Activated CD4-positive, CD25-positive, alpha-beta regulatory T cell treated with anti-CD3 and anti-CD28 coated beads, Interleukin-2, amount 50 U/mL, for 16 hours (primary cell): ENCODE measurements around the gene ADAM12.
"Not testable (repeated sequence)": the region's sequence is repeated elsewhere in the genome, so short reads cannot be mapped to it uniquely, and the experiment has no call there.

Experiments used
- DNase-seq: peaks from one replicate; pipeline ENCODE4 v3.0.0-alpha.2; 2020; ENCODE audit warnings: low read depth, low spot score

ADAM12 gene

DNA sequence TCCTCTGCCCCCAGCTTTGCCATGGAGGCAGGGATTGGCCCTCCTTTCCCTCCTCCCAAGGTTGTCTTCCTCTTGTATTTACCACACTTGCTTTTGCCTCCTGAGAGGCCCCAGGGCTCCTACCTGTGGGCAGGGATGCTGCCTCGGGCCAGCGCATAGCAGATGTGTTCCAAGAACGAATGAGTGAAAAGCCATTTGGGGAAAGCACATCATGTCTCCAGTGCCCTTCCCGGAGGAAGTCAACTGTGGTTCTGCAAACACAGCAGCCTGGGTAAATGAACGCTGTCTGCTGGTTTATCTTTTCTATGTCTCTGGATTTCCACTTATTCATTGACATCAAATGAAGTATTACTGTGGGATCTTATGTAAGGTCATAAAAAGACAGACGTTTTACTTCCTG, 330.2 kb downstream of the ADAM12 start:
- no peak for DNase-seq

GRCh38 chr10:126057494-126057893, 330.8 kb downstream of the ADAM12 start:
- DNase-seq = no peak

- no peak for DNase-seq
These were observed 334.1 kb downstream of the ADAM12 start for GRCh38 chr10:126054191-126054590.

DNA sequence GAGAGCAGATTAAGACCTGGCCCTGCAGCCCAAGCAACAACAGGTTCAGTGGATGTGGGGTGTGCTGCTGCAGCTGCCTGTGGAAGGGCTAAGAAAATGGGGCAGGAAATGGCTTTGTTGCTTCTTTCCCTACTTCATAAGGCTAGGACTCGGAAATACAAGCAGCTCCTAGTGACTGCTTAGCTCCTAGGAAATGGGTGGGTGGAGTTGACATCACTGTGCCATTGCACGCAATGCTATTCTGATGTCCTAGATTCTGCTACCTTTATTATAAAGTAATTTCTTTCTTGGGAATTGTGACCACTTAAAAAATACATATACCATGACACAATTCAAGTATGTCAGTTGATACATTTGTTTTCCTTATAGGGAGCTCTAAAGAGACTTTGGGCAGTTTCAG, 336.1 kb downstream of the ADAM12 start:
- no peak for DNase-seq

- no peak for DNase-seq
These were observed 338.2 kb downstream of the ADAM12 start for GRCh38 chr10:126049759-126050700.

- DNase-seq = not testable (repeated sequence)
These were observed 340.5 kb downstream of the ADAM12 start for GRCh38 chr10:126047749-126048148.

DNA sequence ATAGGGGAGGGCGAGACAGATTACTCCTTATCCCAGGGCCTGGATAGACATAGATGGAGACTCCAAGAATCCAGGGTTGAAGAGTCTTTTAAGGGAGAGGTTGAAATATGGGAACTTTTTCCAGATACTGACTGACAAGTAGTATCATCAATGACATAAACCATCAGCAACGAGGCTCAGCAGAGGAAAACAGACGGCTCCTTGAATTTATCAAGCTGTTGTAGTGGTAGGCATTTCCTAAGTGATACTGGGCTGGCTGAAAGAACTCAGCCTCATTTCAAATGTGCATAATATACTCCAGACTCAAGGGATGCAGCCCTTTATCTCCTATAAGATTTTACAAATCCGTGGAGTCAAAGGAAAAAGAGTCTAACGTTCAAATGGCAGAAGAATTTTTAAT, 341.4 kb downstream of the ADAM12 start:
- no peak for DNase-seq

DNA sequence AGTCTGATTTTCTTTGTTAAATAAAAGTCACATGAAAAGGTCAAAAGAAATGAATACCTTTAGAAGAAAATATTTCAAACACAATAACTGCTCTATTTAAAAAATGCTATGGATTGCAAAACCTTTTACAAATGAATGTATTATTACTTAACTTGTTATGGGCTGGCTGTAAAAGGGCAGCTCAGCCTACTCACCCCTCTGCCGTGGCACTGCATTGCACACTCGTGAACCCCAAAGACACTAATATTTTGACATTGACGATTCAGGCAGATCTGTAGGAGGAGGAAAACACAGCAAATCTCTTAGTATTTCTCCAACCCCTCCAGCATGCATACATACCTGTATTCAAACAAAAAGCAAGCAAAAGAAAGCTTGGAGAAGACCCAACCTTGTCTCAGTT, 342.4 kb downstream of the ADAM12 start:
- DNase-seq = no peak

DNA sequence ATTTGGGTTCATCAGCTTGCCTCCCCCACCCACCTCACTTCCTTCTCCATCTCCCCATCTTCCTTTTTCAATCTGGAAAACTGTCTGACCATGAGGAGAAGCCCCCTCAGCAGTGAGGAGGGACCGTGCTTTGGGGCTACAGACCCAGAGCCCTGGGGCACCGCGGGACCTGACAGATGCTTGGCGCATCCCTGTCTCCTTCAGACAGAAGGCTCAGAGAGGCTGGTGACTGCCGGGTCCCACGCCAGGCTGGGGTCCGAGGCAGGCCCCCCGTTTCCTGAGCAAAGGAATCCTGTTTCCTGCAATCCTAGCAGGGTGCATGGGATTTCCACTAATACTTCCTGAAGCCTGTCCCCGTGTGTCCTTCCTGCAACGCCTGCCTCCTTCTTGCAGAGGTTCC, 344.9 kb downstream of the ADAM12 start:
- no peak for DNase-seq

DNA sequence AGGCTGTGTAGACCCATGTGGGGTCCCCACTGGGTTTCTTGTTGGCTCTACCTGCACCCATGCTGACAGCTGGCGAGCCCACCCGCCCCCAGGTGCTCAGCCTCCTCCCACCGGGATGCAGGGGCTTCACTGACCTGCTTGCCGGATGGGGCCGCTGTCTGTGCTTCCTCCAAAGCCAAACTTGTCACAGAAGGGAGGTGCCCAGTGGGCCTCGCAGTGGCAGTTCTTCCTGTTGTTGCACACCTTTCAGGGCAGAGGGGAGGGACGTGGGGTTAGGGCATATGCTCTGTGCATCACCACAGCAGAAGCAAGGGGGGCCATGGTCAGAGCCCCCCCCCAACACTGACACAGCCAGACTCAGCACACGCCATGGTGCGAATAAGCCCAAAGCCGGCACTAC, 345.4 kb downstream of the ADAM12 start:
- no peak for DNase-seq

DNA sequence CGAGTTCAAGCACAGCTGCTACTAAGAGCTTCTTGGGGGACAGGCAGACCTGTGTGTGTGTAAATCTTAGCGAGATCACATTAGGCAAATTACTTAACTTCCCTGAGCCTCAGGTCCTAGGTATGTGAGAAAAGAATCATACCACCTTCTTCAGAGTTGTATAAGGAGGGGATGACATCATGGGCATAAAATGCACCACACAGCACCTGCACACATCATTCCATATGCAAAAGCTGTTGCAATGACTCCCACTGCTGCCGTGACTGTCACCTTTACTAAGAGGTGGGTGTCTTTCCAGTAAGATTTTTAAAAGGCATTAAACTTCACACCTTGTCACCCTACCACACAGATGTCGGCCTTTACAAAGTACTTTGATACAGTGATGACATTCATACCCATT, 345.9 kb downstream of the ADAM12 start:
- DNase-seq = no peak

DNA sequence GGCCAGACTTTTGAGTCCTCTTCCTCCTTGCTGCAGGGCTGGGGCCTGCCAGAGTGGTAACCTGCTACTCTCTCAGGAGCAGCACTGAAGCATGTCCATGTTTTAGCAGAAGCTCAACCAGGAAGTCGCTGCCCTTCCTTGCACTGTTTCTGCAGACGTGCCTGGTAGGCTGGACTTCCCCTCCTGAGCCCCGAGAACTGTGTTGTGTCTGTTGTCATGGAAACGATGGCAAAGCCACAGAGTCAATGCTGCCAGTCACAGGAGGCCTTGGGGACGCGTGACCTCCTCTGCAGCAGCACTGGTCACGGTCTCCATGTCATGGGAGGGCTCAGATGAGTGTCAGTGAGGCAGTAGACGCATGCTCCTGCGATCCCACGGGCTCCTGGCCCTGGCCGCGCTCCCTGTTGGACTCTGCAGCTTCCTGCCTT, 346.5 kb downstream of the ADAM12 start:
- peak; percentile 73 for DNase-seq

DNA sequence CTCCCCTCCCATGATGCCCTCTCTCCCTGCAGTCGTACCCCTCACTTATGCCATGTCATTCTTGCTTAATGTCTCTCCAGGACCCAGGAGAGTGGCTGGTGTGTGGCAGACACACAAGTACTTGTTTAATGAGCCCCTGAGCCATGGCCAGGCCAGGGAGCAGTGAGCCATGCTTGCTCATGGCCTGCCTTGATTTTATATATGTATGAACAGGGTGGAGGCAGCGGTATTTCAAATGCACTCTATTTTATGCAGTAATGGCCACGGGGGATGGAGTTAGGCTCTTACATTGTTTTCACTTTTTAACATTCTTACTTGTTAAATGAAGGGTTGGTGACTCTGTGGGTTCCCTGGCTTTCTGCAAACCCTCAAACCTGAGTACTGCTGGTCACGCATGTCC, 347.2 kb downstream of the ADAM12 start:
- no peak for DNase-seq

- DNase-seq = no peak
These were observed 350.3 kb downstream of the ADAM12 start for GRCh38 chr10:126037946-126038345.

DNA sequence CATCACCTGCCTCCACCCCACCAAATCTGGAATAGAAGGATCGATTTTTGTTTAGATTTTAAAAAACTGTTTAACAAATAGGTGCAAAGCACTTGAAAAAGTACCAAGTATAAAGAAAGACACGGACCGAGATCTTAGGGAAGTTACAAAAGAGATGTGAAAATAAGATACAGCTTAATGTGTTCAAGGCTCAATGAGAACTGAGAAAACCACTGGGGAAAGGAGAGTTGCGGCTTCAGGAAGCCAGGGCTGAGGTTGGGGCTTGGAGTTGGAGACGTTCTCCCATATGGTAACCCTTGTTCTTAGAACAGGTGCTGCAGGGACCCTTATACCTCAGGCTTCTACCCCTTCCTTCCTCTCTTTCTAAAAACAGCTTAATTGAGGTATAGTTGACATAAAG, 351.8 kb downstream of the ADAM12 start:
- DNase-seq = no peak

- DNase-seq = no peak
These were observed 353.7 kb downstream of the ADAM12 start for GRCh38 chr10:126034586-126034985.

GRCh38 chr10:126029999-126030398, 358.3 kb downstream of the ADAM12 start:
- DNase-seq = no peak

- DNase-seq = no peak
These were observed 360.6 kb downstream of the ADAM12 start for GRCh38 chr10:126027692-126028091.

DNA sequence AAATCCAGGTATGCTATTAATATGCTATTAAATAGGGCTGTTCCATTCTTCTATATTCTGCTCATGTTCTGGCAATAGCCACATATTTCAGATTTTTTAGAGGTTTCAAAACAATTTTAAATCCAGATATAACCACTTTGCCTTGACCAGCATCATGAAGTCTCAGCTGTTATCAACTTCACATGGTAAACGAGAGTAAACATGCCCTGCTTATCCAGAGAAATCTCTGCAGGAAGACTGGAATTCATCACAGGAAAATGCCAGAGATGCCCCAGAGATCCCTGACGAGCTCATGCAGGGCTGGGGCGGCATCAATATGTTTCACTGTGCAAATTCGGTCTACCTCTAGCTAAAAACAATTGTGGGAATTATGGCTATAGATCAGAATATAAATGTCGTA, 365.4 kb downstream of the ADAM12 start:
- DNase-seq = no peak

DNA sequence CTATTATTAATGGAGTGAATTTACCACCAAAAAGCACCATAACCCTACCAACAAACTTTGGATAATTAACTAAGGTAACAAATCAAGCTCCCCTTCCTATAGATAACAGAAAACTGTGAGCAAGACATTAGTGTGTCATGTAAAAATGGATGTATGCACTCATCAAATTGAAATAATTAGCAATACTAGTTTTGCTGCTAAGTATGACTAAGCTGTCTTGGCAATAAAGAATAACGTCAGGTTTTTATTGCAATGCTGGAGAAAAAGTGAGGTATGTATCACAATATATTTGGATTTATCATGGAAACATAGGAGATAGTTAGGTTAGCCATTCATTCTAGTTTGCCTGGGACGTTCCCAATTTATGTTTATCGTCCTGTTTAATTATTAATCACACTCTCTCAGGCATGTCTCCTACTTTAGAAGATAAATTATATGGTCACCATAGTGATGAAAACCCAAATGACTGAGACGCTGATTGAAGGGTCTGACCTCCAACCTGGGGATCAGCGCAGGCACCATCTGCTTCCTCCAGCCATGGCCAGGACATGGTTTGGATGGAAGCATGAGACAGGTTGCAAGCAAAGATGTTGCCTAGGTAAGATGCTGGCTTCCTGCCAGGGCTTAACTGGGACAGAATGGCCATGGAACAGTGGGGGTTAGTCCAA, 366.3 kb downstream of the ADAM12 start:
- DNase-seq = no peak

- DNase-seq = no peak
These were observed 370.2 kb downstream of the ADAM12 start for GRCh38 chr10:126017961-126018560.

GRCh38 chr10:126016882-126017281, 371.4 kb downstream of the ADAM12 start:
- DNase-seq = no peak
